K562 (cell line): Measurements from ENCODE around the gene PLPP4. TPM values are rescaled to one million over a fixed set of nuclear protein-coding genes. Genes with fewer than 3 reads are reported as not detected.

ENCODE experiments used
- ATAC-seq: fragments of 200-7000 bp; cut with Tn5 transposase; 3 replicates; pipeline ENCODE4 v1.9.1; 2020; ENCODE audit warnings: moderate library complexity
- BruUV-seq: library from RNA; stranded (reverse); fragments of 400-500 nt; replicated peaks from 2 replicates; lab custom pipeline; 2021; lab: Mats Ljungman, UMichigan
- CTCF ChIA-PET: fragments of 300-600 bp; formaldehyde crosslinking; extraction: SDS; loops from one replicate; lab custom pipeline; 2021; ENCODE audit warnings: low intra/inter-chr PET ratio; lab: Yijun Ruan, JAX
- POLR2A ChIA-PET: fragments of 300-600, 350-650 bp; sonication (Branson Sonifier 250); formaldehyde crosslinking; extraction: SDS; loops from one replicate; lab custom pipeline; 2021; ENCODE audit warnings: antibody characterized with exemption, inconsistent platforms; lab: Yijun Ruan, JAX
- DNase-seq, 4 experiments: peaks; one replicate each; pipeline versions ENCODE4 v3.0.0 to v3.0.0-alpha.2; 2011 to 2018; ENCODE audit warnings: low spot score in 3 of 4, mixed read lengths in 3 of 4; ENCODE audit errors: extremely low read depth in 1 of 4
- FAIRE-seq: peaks from 2 replicates; lab custom pipeline; 2011; peaks lifted over from hg19 to GRCh38; lab: Jason Lieb, UNC
- H2AFZ ChIP-seq: 2 replicates; pipeline ENCODE4 v1.6.0; 2011; ENCODE audit warnings: low read depth, low read length, control low read depth, inconsistent platforms
- H3K27ac ChIP-seq: fragments of 200-600 bp; 3 replicates; pipeline ENCODE4 v1.8.0; 2011; ENCODE audit warnings: low read depth, mild to moderate bottlenecking, control low read depth, inconsistent platforms, low read length, moderate library complexity, mixed read lengths; ENCODE audit errors: extremely low read depth
- H3K27me3 ChIP-seq, 2 experiments: fragments of 300-600 bp in 1 of 2; 2 replicates in 1 of 2; 3 replicates in 1 of 2; pipeline versions ENCODE4 v1.6.0 to v1.8.0; 2011; ENCODE audit warnings: inconsistent platforms in 2 of 2, low read length in 2 of 2, mild to moderate bottlenecking in 1 of 2, mixed read lengths in 1 of 2, moderate library complexity in 1 of 2; ENCODE audit not compliant: control insufficient read depth in 2 of 2, insufficient read depth in 2 of 2
- H3K36me3 ChIP-seq: fragments of 300-600 bp; 3 replicates; pipeline ENCODE4 v1.8.0; 2011; ENCODE audit warnings: mild to moderate bottlenecking, low read length, inconsistent platforms; ENCODE audit not compliant: control insufficient read depth, insufficient read depth
- H3K4me1 ChIP-seq, 2 experiments: fragments of 200-600 bp in 1 of 2; replicated peaks in 1 of 2; 2 replicates in 1 of 2; 3 replicates in 1 of 2; pipeline versions ENCODE4 v1.5.1 to v1.8.0; 2011; ENCODE audit warnings: inconsistent platforms in 2 of 2, low read length in 2 of 2, mild to moderate bottlenecking in 1 of 2, mixed read lengths in 1 of 2, moderate library complexity in 1 of 2; ENCODE audit not compliant: control insufficient read depth in 2 of 2, insufficient read depth in 2 of 2
- H3K4me2 ChIP-seq: 2 replicates; pipeline ENCODE4 v1.6.1; 2011; ENCODE audit warnings: low read length, control low read depth, inconsistent platforms, mixed read lengths; ENCODE audit not compliant: insufficient read depth
- H3K4me3 ChIP-seq: fragments of 200-600 bp; sonication (generic), shearing (Covaris generic); 2 replicates; pipeline ENCODE4 v1.5.1; 2016; ENCODE audit warnings: control low read depth, inconsistent platforms
- H3K79me2 ChIP-seq: fragments of 200-600 bp; 3 replicates; pipeline ENCODE4 v1.8.0; 2011; ENCODE audit warnings: low read length, inconsistent platforms; ENCODE audit not compliant: control insufficient read depth, insufficient read depth
- H3K9ac ChIP-seq, 2 experiments: 2 replicates each; pipeline versions ENCODE4 v1.6.0 to v1.6.1; 2011; ENCODE audit warnings: low read depth in 2 of 2, low read length in 2 of 2, control low read depth in 1 of 2, inconsistent platforms in 1 of 2, mild to moderate bottlenecking in 1 of 2, mixed read lengths in 1 of 2; ENCODE audit not compliant: insufficient read depth in 1 of 2
- H3K9me1 ChIP-seq: one replicate; pipeline ENCODE4 v1.6.0; 2011; ENCODE audit warnings: inconsistent platforms, mild to moderate bottlenecking, low read length, moderate library complexity; ENCODE audit not compliant: control insufficient read depth, insufficient read depth
- H3K9me3 ChIP-seq: replicated peaks from 2 replicates; pipeline ENCODE4 v1.5.1; 2011; ENCODE audit warnings: low read depth, low read length, inconsistent platforms; ENCODE audit not compliant: control insufficient read depth, insufficient read depth
- H4K20me1 ChIP-seq: replicated peaks from 2 replicates; pipeline ENCODE4 v1.6.1; 2011; ENCODE audit warnings: low read length, inconsistent platforms, mixed read lengths; ENCODE audit not compliant: control insufficient read depth, insufficient read depth
- POLR2A ChIP-seq: fragments of 450-650 bp; conservative IDR thresholded peaks from 2 replicates; pipeline ENCODE4 v1.6.1; 2016
- WGBS: fragments of 100-300 bp; shearing (Covaris generic); methylation state at CpG from one replicate; pipeline ENCODE4 v1.1.6; 2016; ENCODE audit warnings: low coverage, mixed read lengths; ENCODE audit not compliant: insufficient coverage; ENCODE audit errors: missing lambda C conversion rate; 5-methylcytosine and 5-hydroxymethylcytosine counted together
- in situ Hi-C: fragments of 300-500 bp; cut with MboI; formaldehyde crosslinking; loops from 4 replicates; pipeline ENCODE4 v1.15.0; 2018; ENCODE audit warnings: inconsistent platforms, mixed read lengths
- intact Hi-C: fragments of 100-400 bp; cut with micrococcal nuclease; formaldehyde crosslinking; loops from 2 replicates; pipeline ENCODE4 v1.14.2; 2022
- polyA plus RNA-seq, 8 experiments: library from polyadenylated mRNA; depleted of rRNA in 4 of 8; stranded (reverse) in 5 of 8; unstranded in 3 of 8; fragments of >200 nt; fragmentation: Nextera tagmentation in 2 of 8; fragmentation: Illumina TruSeq in 1 of 8; extraction: Ambion mirVana in 2 of 8; extraction: Trizol in 1 of 8; gene quantifications; 2 replicates each; pipeline versions ENCODE4 v1.2.1 to v1.2.3, GENCODE V29; 2011 to 2014; ENCODE audit warnings: inconsistent platforms in 1 of 8, missing spikeins in 1 of 8
- total RNA-seq, 7 experiments: library from RNA; depleted of rRNA in 6 of 7; stranded (reverse); fragments of >200 nt in 6 of 7; fragmentation: Illumina TruSeq in 2 of 7; extraction: Trizol in 2 of 7; gene quantifications; 2 replicates each; pipeline versions ENCODE4 v1.2.1 to v1.2.3, GENCODE V29; 2011 to 2021; ENCODE audit warnings: low replicate concordance in 1 of 7
- TF ChIP-seq, protein P1 (sequence below): sonication (generic); formaldehyde crosslinking; IDR thresholded peaks from 2 replicates; pipeline ENCODE4 v1.5.0; 2020; ENCODE audit warnings: missing genetic modification reagents
- TF ChIP-seq, protein P2 (sequence below): fragments of 250-450 bp; sonication (Bioruptor Pico); IDR thresholded peaks from 2 replicates; pipeline ENCODE4 v1.8.0; 2021; ENCODE audit warnings: mild to moderate bottlenecking, moderate library complexity

Gene PLPP4
- total and polyA plus RNA-seq, 9 of the 15 experiments (the other 6 are each of a cell fraction or from before 2014, with no cell fraction given): 0.08 TPM; not detected in 8

DNA sequence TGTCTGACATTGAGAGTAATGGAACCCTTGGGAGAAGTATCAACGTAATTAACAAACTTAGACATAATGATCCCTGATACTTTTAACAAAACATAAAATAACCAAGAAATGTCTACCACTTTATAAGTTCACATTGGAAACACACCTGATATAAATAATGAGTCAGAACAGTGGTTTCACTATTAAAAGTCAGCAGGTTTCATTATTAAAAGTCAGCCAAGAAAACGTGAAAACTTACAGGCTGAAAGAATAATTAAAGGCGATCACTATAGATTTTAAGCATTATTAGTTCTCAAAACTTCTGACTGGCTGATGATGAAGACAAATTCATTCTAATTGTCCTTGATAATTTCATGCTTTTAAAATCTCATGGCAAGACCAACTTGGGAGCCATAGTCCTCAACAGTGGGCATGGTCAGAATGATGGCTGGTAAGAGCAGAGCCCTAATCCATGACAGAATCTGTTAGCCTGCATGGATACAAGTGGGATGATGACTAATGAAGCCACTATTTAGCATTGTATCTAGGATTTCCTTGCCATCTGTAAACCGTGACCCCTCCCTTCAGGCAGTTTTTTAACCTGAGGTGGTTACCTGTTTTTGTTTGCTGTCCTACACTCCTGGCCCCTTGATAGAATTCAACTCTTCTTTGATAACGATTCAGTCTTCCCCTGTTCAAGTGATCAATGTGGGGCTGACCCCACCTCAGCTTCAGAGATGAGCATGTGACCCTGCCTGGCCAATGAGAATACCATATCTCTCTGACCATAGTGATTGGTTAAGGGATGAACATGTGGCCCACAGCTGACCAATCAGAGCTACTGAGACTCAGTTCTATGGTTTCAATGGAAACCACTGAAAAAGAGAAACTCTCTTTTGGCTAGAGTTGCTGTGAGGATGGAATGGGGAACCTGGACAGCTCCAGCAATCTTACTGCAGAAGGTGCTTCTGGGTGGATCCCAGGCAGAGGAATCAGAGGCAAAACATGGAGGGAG is 151.0 kb downstream of the PLPP4 start:
- DNase-seq: peak in 1 of 4 experiments; percentile 8
- FAIRE-seq: no peak
- Histone ChIP-seq H3K9me3 (no peaks in the 10 kb centered on the region), H3K79me2 (no peaks in the 10 kb centered on the region), H4K20me1 (no peaks in the 10 kb centered on the region), H3K27me3 (no peaks in the 10 kb centered on the region), H3K9me1 (no peaks in the 10 kb centered on the region), H3K4me3 (no peak overlapping the region), H2AFZ (no peak overlapping the region), H3K9ac (no peak overlapping the region), H3K36me3 (no peaks in the 10 kb centered on the region), H3K27ac (no peak overlapping the region), H3K4me1 (no peaks in the 10 kb centered on the region), H3K4me2 (no peak overlapping the region)
- BruUV-seq: no TSS peak
- ChIA-PET POLR2A (no interaction called here), CTCF (no interaction called here)
- 0% methylated on average over 5 of the region's 5 CpGs for WGBS
- intact Hi-C loops (loop anchor here (10.0 kb wide), 1 partner anchor 183 kb away; no protein-coding TSS in a partner anchor), in situ Hi-C loops (no loop called here)
- no peak for ATAC-seq
- TF ChIP-seq POLR2A: no peak
- TF ChIP-seq, protein P1, sequence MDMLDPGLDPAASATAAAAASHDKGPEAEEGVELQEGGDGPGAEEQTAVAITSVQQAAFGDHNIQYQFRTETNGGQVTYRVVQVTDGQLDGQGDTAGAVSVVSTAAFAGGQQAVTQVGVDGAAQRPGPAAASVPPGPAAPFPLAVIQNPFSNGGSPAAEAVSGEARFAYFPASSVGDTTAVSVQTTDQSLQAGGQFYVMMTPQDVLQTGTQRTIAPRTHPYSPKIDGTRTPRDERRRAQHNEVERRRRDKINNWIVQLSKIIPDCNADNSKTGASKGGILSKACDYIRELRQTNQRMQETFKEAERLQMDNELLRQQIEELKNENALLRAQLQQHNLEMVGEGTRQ (CRISPR knock-in tag): peak; percentile 60
- TF ChIP-seq, protein P2, sequence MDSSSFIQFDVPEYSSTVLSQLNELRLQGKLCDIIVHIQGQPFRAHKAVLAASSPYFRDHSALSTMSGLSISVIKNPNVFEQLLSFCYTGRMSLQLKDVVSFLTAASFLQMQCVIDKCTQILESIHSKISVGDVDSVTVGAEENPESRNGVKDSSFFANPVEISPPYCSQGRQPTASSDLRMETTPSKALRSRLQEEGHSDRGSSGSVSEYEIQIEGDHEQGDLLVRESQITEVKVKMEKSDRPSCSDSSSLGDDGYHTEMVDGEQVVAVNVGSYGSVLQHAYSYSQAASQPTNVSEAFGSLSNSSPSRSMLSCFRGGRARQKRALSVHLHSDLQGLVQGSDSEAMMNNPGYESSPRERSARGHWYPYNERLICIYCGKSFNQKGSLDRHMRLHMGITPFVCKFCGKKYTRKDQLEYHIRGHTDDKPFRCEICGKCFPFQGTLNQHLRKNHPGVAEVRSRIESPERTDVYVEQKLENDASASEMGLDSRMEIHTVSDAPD (CRISPR knock-in tag): no peak
